GM12878 (cell line): Measurements from ENCODE around the gene LRBA. TPM values are rescaled to one million over a fixed set of nuclear protein-coding genes. Genes with fewer than 3 reads are reported as not detected.

ENCODE experiments used
- ATAC-seq: fragments of 200-7000 bp; cut with Tn5 transposase; 3 replicates; pipeline ENCODE4 v1.9.1; 2020; ENCODE audit warnings: mild to moderate bottlenecking, moderate library complexity
- BruUV-seq: library from RNA; stranded (reverse); fragments of 400-500 nt; replicated peaks from 2 replicates; lab custom pipeline; 2021; lab: Mats Ljungman, UMichigan
- CTCF ChIA-PET: fragments of 300-600 bp; sonication (Branson Sonifier 250); formaldehyde crosslinking; extraction: SDS; loops from one replicate; lab custom pipeline; 2021; ENCODE audit warnings: inconsistent platforms; lab: Yijun Ruan, JAX
- POLR2A ChIA-PET: fragments of 350-600 bp; formaldehyde crosslinking; extraction: SDS; loops from one replicate; lab custom pipeline; 2021; ENCODE audit warnings: inconsistent platforms; lab: Charles Lee
- RAD21 ChIA-PET: fragments of 300-600 bp; sonication (Branson Sonifier 250); formaldehyde crosslinking; loops from one replicate; lab custom pipeline; 2023; ENCODE audit warnings: antibody characterized with exemption; ENCODE audit not compliant: unreplicated experiment; lab: Charles Lee
- SMC1A ChIA-PET: fragments of 300-600 bp; sonication (Branson Sonifier 250); formaldehyde crosslinking; loops from one replicate; lab custom pipeline; 2023; ENCODE audit not compliant: unreplicated experiment, uncharacterized antibody; lab: Charles Lee
- DNase-seq: peaks from one replicate; pipeline ENCODE4 v3.0.0-alpha.2; 2011; ENCODE audit warnings: low read depth, low spot score
- FAIRE-seq: peaks from 3 replicates; lab custom pipeline; 2011; peaks lifted over from hg19 to GRCh38; lab: Jason Lieb, UNC
- H2AFZ ChIP-seq: 2 replicates; pipeline ENCODE4 v1.6.0; 2011; ENCODE audit warnings: low read depth, low read length, control low read depth; ENCODE audit not compliant: control insufficient read depth
- H3K27ac ChIP-seq: 2 replicates; pipeline ENCODE4 v1.5.1; 2011; ENCODE audit warnings: control low read depth; ENCODE audit not compliant: control insufficient read depth, insufficient read depth
- H3K27me3 ChIP-seq, 2 experiments: replicated peaks in 1 of 2; 2 replicates each; pipeline versions ENCODE4 v1.6.0 to v1.6.1; 2011; ENCODE audit warnings: low read length in 1 of 2; ENCODE audit not compliant: control insufficient read depth in 2 of 2, insufficient read depth in 2 of 2
- H3K36me3 ChIP-seq, 2 experiments: 2 replicates each; pipeline ENCODE4 v1.5.1; 2011; ENCODE audit warnings: low read length in 1 of 2; ENCODE audit not compliant: control insufficient read depth in 2 of 2, insufficient read depth in 2 of 2
- H3K4me1 ChIP-seq: 2 replicates; pipeline ENCODE4 v1.6.1; 2011; ENCODE audit warnings: mild to moderate bottlenecking, low read length, moderate library complexity, mixed read lengths; ENCODE audit not compliant: control insufficient read depth, insufficient read depth
- H3K4me2 ChIP-seq: 2 replicates; pipeline ENCODE4 v1.6.0; 2011; ENCODE audit warnings: control low read depth; ENCODE audit not compliant: control insufficient read depth, insufficient read depth
- H3K4me3 ChIP-seq: fragments of 200-600 bp; sonication (generic); 2 replicates; pipeline ENCODE4 v1.5.1; 2016
- H3K79me2 ChIP-seq: 2 replicates; pipeline ENCODE4 v1.6.0; 2011; ENCODE audit warnings: low read length; ENCODE audit not compliant: control insufficient read depth, insufficient read depth
- H3K9ac ChIP-seq: 2 replicates; pipeline ENCODE4 v1.8.0; 2011; ENCODE audit warnings: low read length, control low read depth, mixed read lengths; ENCODE audit not compliant: control insufficient read depth, insufficient read depth
- H3K9me3 ChIP-seq: replicated peaks from 3 replicates; pipeline ENCODE4 v1.5.1; 2011; ENCODE audit warnings: mild to moderate bottlenecking, low read length; ENCODE audit not compliant: control insufficient read depth, insufficient read depth
- H4K20me1 ChIP-seq: 2 replicates; pipeline ENCODE4 v1.6.0; 2011; ENCODE audit not compliant: control insufficient read depth, insufficient read depth
- CBFB ChIP-seq: IDR thresholded peaks from 2 replicates; pipeline ENCODE4 v1.6.1; 2016; ENCODE audit warnings: antibody characterized with exemption, low read depth
- CHD2 ChIP-seq: IDR thresholded peaks from 2 replicates; pipeline ENCODE4 v1.6.1; 2011; ENCODE audit warnings: low read depth, low read length, improper control_type of control experiment, borderline replicate concordance
- EP300 ChIP-seq, 2 experiments: fragments of 150-350 bp in 1 of 2; IDR thresholded peaks; 2 replicates each; pipeline ENCODE4 v1.6.1; 2011 to 2012; ENCODE audit warnings: low read depth in 2 of 2, low read length in 2 of 2, borderline replicate concordance in 1 of 2, improper control_type of control experiment in 1 of 2, inconsistent platforms in 1 of 2; ENCODE audit not compliant: control insufficient read depth in 1 of 2
- GABPA ChIP-seq: IDR thresholded peaks from 2 replicates; pipeline ENCODE4 v1.6.1; 2014; ENCODE audit warnings: antibody characterized with exemption, low read depth, mild to moderate bottlenecking, inconsistent platforms
- HDAC6 ChIP-seq: fragments of 200-600 bp; sonication (generic); IDR thresholded peaks from one replicate; pipeline ENCODE4 v1.8.0; 2017; ENCODE audit warnings: antibody characterized with exemption; ENCODE audit not compliant: unreplicated experiment
- KLF5 ChIP-seq: fragments of 450-650 bp; IDR thresholded peaks from 2 replicates; pipeline ENCODE4 v1.6.1; 2014; ENCODE audit warnings: mild to moderate bottlenecking; ENCODE audit not compliant: partially characterized antibody
- NFYA ChIP-seq: IDR thresholded peaks from 2 replicates; pipeline ENCODE4 v1.6.1; 2011; ENCODE audit warnings: low read depth, mild to moderate bottlenecking, low read length, improper control_type of control experiment, borderline replicate concordance
- NFYB ChIP-seq: IDR thresholded peaks from 2 replicates; pipeline ENCODE4 v1.6.1; 2011; ENCODE audit warnings: low read depth, mild to moderate bottlenecking, low read length, improper control_type of control experiment, moderate library complexity; ENCODE audit not compliant: insufficient read depth
- PAX8 ChIP-seq: fragments of 450-650 bp; IDR thresholded peaks from 2 replicates; pipeline ENCODE4 v1.6.1; 2017; ENCODE audit warnings: mild to moderate bottlenecking, moderate library complexity
- WGBS: methylation state at CpG from one replicate; pipeline ENCODE4 v1.1.6; 2016; ENCODE audit warnings: low lambda C conversion rate; ENCODE audit not compliant: insufficient replicate concordance, insufficient coverage; ENCODE audit errors: missing lambda C conversion rate; 5-methylcytosine and 5-hydroxymethylcytosine counted together
- in situ Hi-C: fragments of 300-500 bp; cut with MboI; formaldehyde crosslinking; loops from 9 replicates; pipeline ENCODE4 v1.14.3; 2018; ENCODE audit warnings: mixed read lengths
- intact Hi-C: fragments of 100-400 bp; cut with micrococcal nuclease; formaldehyde crosslinking; loops from one replicate; pipeline ENCODE4 v1.14.2; 2022; ENCODE audit not compliant: unreplicated experiment
- polyA plus RNA-seq, 11 experiments: library from polyadenylated mRNA; depleted of rRNA in 4 of 11; unstranded in 6 of 11; stranded (reverse) in 5 of 11; fragments of >200 nt; fragmentation: Nextera tagmentation in 4 of 11; fragmentation: Illumina TruSeq in 1 of 11; extraction: Ambion mirVana in 4 of 11; extraction: Trizol in 1 of 11; gene quantifications; 1 replicate in 1 of 11; 2 replicates in 10 of 11; pipeline versions ENCODE4 v1.2.1 to v1.2.3, GENCODE V29; 2011 to 2016; ENCODE audit warnings: inconsistent platforms in 2 of 11, missing spikeins in 2 of 11, low read depth in 1 of 11
- total RNA-seq, 4 experiments: library from RNA; depleted of rRNA in 3 of 4; stranded (reverse); fragments of >200 nt in 3 of 4; fragmentation: Illumina TruSeq in 1 of 4; extraction: Trizol in 1 of 4; gene quantifications; 2 replicates each; pipeline versions ENCODE4 v1.2.1 to v1.2.3, GENCODE V29; 2013 to 2021
- TF ChIP-seq, protein P1 (sequence below): IDR thresholded peaks from 2 replicates; pipeline ENCODE4 v1.6.1; 2012; ENCODE audit warnings: mild to moderate bottlenecking, low read depth, low read length
- TF ChIP-seq, protein P2 (sequence below): fragments of 450-650 bp; IDR thresholded peaks from 2 replicates; pipeline ENCODE4 v1.6.1; 2017; ENCODE audit warnings: borderline replicate concordance
- TF ChIP-seq, protein P3 (sequence below): fragments of 150-350 bp; IDR thresholded peaks from 2 replicates; pipeline ENCODE4 v1.6.1; 2014; ENCODE audit warnings: mild to moderate bottlenecking, low read depth, low read length

The LRBA gene
- total and polyA plus RNA-seq, 10 of the 15 experiments (the other 5 are each of a cell fraction or from before 2014, with no cell fraction given), result 20.3 to 93.4 (median 55.0) TPM

DNA sequence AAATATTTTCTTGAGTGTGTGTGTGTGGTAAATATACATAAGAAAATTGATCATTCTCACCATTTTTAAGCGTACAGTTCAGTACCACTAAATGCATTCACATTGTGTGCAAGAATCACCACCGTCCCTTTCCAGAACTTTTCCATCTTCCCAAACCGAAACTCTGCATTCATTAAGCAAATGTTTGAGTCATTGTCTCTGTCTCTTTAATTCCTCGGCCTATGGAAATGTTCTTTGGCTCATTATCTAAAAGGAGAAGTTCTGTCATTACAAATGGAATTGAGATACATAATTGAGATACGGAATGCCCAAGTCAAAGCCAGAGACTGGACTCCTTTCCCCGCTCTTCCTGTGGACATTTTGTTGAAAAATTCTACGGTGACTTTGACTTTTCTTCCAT lies 767.9 kb downstream of the LRBA start:
- ChIA-PET RAD21 (no interaction called here), POLR2A (no interaction called here), CTCF (interaction anchor here (1.6 to 1.9 kb wide), 2 partner anchors 620 kb away, joined by 4 to 5 read pairs; no protein-coding TSS in a partner anchor), SMC1A (no interaction called here)
- no peaks in the 10 kb centered on the region for H3K9me3 ChIP-seq
- H3K4me3 ChIP-seq, result no peak overlapping the region
- H3K27ac ChIP-seq, result no peak overlapping the region
- H3K9ac ChIP-seq, result no peak overlapping the region
- no peak overlapping the region for H2AFZ ChIP-seq
- no peaks in the 10 kb centered on the region for H3K4me1 ChIP-seq
- no TSS peak for BruUV-seq
- H3K27me3 ChIP-seq, result no peaks in the 10 kb centered on the region; a peak in 1 of 4 replicates
- intact Hi-C loops, result no loop called here
- WGBS, result 51% methylated on average over 7 of the region's 7 CpGs
- H3K79me2 ChIP-seq, result no peaks in the 10 kb centered on the region
- no peak for TF ChIP-seq KLF5
- no peak for TF ChIP-seq PAX8
- TF ChIP-seq, protein P1, sequence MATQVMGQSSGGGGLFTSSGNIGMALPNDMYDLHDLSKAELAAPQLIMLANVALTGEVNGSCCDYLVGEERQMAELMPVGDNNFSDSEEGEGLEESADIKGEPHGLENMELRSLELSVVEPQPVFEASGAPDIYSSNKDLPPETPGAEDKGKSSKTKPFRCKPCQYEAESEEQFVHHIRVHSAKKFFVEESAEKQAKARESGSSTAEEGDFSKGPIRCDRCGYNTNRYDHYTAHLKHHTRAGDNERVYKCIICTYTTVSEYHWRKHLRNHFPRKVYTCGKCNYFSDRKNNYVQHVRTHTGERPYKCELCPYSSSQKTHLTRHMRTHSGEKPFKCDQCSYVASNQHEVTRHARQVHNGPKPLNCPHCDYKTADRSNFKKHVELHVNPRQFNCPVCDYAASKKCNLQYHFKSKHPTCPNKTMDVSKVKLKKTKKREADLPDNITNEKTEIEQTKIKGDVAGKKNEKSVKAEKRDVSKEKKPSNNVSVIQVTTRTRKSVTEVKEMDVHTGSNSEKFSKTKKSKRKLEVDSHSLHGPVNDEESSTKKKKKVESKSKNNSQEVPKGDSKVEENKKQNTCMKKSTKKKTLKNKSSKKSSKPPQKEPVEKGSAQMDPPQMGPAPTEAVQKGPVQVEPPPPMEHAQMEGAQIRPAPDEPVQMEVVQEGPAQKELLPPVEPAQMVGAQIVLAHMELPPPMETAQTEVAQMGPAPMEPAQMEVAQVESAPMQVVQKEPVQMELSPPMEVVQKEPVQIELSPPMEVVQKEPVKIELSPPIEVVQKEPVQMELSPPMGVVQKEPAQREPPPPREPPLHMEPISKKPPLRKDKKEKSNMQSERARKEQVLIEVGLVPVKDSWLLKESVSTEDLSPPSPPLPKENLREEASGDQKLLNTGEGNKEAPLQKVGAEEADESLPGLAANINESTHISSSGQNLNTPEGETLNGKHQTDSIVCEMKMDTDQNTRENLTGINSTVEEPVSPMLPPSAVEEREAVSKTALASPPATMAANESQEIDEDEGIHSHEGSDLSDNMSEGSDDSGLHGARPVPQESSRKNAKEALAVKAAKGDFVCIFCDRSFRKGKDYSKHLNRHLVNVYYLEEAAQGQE, result no peak
- no peak for TF ChIP-seq GABPA
- TF ChIP-seq CBFB, result no peak
- TF ChIP-seq, protein P2, sequence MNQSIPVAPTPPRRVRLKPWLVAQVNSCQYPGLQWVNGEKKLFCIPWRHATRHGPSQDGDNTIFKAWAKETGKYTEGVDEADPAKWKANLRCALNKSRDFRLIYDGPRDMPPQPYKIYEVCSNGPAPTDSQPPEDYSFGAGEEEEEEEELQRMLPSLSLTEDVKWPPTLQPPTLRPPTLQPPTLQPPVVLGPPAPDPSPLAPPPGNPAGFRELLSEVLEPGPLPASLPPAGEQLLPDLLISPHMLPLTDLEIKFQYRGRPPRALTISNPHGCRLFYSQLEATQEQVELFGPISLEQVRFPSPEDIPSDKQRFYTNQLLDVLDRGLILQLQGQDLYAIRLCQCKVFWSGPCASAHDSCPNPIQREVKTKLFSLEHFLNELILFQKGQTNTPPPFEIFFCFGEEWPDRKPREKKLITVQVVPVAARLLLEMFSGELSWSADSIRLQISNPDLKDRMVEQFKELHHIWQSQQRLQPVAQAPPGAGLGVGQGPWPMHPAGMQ, result no peak
- TF ChIP-seq EP300 (IDR thresholded peaks at IDR 0.05; ENCODE audit: borderline replicate concordance in 1 of 2, control insufficient read depth in 1 of 2, low read depth in 2 of 2, low read length in 2 of 2), result no peak
- no peak for TF ChIP-seq HDAC6
- TF ChIP-seq NFYA, result no peak
- no peak for TF ChIP-seq CHD2
- TF ChIP-seq, protein P3, sequence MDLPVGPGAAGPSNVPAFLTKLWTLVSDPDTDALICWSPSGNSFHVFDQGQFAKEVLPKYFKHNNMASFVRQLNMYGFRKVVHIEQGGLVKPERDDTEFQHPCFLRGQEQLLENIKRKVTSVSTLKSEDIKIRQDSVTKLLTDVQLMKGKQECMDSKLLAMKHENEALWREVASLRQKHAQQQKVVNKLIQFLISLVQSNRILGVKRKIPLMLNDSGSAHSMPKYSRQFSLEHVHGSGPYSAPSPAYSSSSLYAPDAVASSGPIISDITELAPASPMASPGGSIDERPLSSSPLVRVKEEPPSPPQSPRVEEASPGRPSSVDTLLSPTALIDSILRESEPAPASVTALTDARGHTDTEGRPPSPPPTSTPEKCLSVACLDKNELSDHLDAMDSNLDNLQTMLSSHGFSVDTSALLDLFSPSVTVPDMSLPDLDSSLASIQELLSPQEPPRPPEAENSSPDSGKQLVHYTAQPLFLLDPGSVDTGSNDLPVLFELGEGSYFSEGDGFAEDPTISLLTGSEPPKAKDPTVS, result no peak
- no peak for TF ChIP-seq NFYB
- ATAC-seq (no peak), FAIRE-seq (no peak), DNase-seq (no peak)
- in situ Hi-C loops, result no loop called here
- no peaks in the 10 kb centered on the region for H4K20me1 ChIP-seq
- H3K36me3 ChIP-seq, result no peaks in the 10 kb centered on the region
- H3K4me2 ChIP-seq, result no peak overlapping the region
